ENCODE results near the gene TMPRSS6.
"Not testable (repeated sequence)": the region's sequence is repeated elsewhere in the genome, so short reads cannot be mapped to it uniquely, and the experiment has no call there.

Gene TMPRSS6

GRCh38 chr22:37083914-37084313, 25.6 kb downstream of the TMPRSS6 start:
- DNase-seq = no peak

- no peak for DNase-seq
These were observed 27.2 kb downstream of the TMPRSS6 start for GRCh38 chr22:37082251-37082873.

- no peak for DNase-seq
These were observed 28.7 kb downstream of the TMPRSS6 start for GRCh38 chr22:37080838-37081237.

GRCh38 chr22:37080438-37080837, 29.1 kb downstream of the TMPRSS6 start:
- no peak for DNase-seq

- DNase-seq = no peak
These were observed 29.8 kb downstream of the TMPRSS6 start for GRCh38 chr22:37079668-37080171.

- no peak for DNase-seq
These were observed 30.4 kb downstream of the TMPRSS6 start for GRCh38 chr22:37079158-37079557.

- DNase-seq = peak; percentile 28
These were observed 31.6 kb downstream of the TMPRSS6 start for GRCh38 chr22:37077802-37078448.

GRCh38 chr22:37075822-37076433, 33.6 kb downstream of the TMPRSS6 start:
- no peak for DNase-seq

GRCh38 chr22:37075046-37075445, 34.5 kb downstream of the TMPRSS6 start:
- no peak for DNase-seq

- no peak for DNase-seq
These were observed 35.0 kb downstream of the TMPRSS6 start for GRCh38 chr22:37074537-37074936.

GRCh38 chr22:37072673-37073072, 36.8 kb downstream of the TMPRSS6 start:
- no peak for DNase-seq

- DNase-seq = not testable (repeated sequence)
These were observed 37.5 kb downstream of the TMPRSS6 start for GRCh38 chr22:37071850-37072592.

GRCh38 chr22:37070744-37071143, 38.8 kb downstream of the TMPRSS6 start:
- no peak for DNase-seq

GRCh38 chr22:37070334-37070733, 39.2 kb downstream of the TMPRSS6 start:
- DNase-seq = no peak

- DNase-seq = no peak
These were observed 39.8 kb downstream of the TMPRSS6 start for GRCh38 chr22:37069719-37070118.

GRCh38 chr22:37069319-37069718, 40.2 kb downstream of the TMPRSS6 start:
- no peak for DNase-seq

- no peak for DNase-seq
These were observed 40.7 kb downstream of the TMPRSS6 start for GRCh38 chr22:37068859-37069258.

- DNase-seq = no peak
These were observed 42.1 kb downstream of the TMPRSS6 start for GRCh38 chr22:37067428-37067827.

GRCh38 chr22:37065961-37066360, 43.6 kb downstream of the TMPRSS6 start:
- no peak for DNase-seq

- DNase-seq = no peak
These were observed 44.3 kb downstream of the TMPRSS6 start for GRCh38 chr22:37065180-37065579.

GRCh38 chr22:37064553-37064952, 45.0 kb downstream of the TMPRSS6 start:
- no peak for DNase-seq

GRCh38 chr22:37063431-37064420, 45.8 kb downstream of the TMPRSS6 start:
- DNase-seq = peak; percentile 79
